OCI-LY3 (cell line): ENCODE measurements around the gene COPS7A.

Source experiments
- H2AFZ ChIP-seq: fragments of 200-600, 300-600 bp; shearing (Covaris generic); 2 replicates; pipeline ENCODE4 v1.6.0; 2014; ENCODE audit warnings: antibody characterized with exemption, low read depth, low read length
- H3K27ac ChIP-seq: fragments of 200-600, 300-600 bp; sonication (generic); 2 replicates; pipeline ENCODE4 v1.5.1; 2014; ENCODE audit warnings: mild to moderate bottlenecking, low read length, moderate library complexity, mixed read lengths
- H3K27me3 ChIP-seq: fragments of 200-600, 300-600 bp; sonication (generic); 2 replicates; pipeline ENCODE4 v1.6.1; 2014; ENCODE audit warnings: low read depth, low read length, mixed read lengths
- H3K36me3 ChIP-seq: fragments of 200-600, 300-600 bp; sonication (generic); replicated peaks from 2 replicates; pipeline ENCODE3; 2014; ENCODE audit warnings: low read depth, low read length, mixed read lengths
- H3K4me1 ChIP-seq: fragments of 300-600, 200-600 bp; sonication (generic); 2 replicates; pipeline ENCODE4 v1.6.1; 2014; ENCODE audit warnings: low read length, mixed read lengths
- H3K4me2 ChIP-seq: fragments of 200-600, 300-600 bp; sonication (generic); 2 replicates; pipeline ENCODE4 v1.6.1; 2014; ENCODE audit warnings: low read length, mixed read lengths
- H3K4me3 ChIP-seq: fragments of 300-600, 200-600 bp; sonication (generic); 2 replicates; pipeline ENCODE4 v1.5.1; 2014; ENCODE audit warnings: antibody characterized with exemption, mild to moderate bottlenecking, low read length, moderate library complexity
- H3K79me2 ChIP-seq: fragments of 300-600, 200-600 bp; shearing (Covaris generic); 2 replicates; pipeline ENCODE4 v1.6.1; 2014; ENCODE audit warnings: mild to moderate bottlenecking, low read length, mixed read lengths
- H3K9ac ChIP-seq: fragments of 300-600, 200-600 bp; shearing (Covaris generic); 2 replicates; pipeline ENCODE4 v1.6.0; 2014; ENCODE audit warnings: mild to moderate bottlenecking, low read length, moderate library complexity
- H3K9me3 ChIP-seq: fragments of 200-600, 300-600 bp; shearing (Covaris generic); 2 replicates; pipeline ENCODE4 v1.6.1; 2014; ENCODE audit warnings: low read length, mixed read lengths; ENCODE audit not compliant: insufficient read depth
- H4K20me1 ChIP-seq: fragments of 200-600, 300-600 bp; sonication (generic); 2 replicates; pipeline ENCODE4 v1.6.1; 2016; ENCODE audit warnings: low read length, mixed read lengths; ENCODE audit not compliant: insufficient read depth
- CTCF ChIP-seq: fragments of 200-600, 300-600 bp; sonication (generic); IDR thresholded peaks from 2 replicates; pipeline ENCODE4 v1.5.1; 2014; ENCODE audit warnings: antibody characterized with exemption, low read length, low read depth
- EZH2phosphoT487 ChIP-seq: fragments of 200-600 bp; shearing (Covaris generic); IDR thresholded peaks from 2 replicates; pipeline ENCODE4 v1.6.1; 2018; ENCODE audit warnings: antibody characterized with exemption, mixed run types, low read depth

COPS7A gene

GRCh38 chr12:6693832-6694355 is 30.0 kb upstream of the COPS7A start:
- Histone ChIP-seq H3K27me3 (no peaks in the 10 kb centered on the region), H3K4me3 (no peak overlapping the region), H3K9me3 (no peaks in the 10 kb centered on the region), H4K20me1 (no peaks in the 10 kb centered on the region), H3K79me2 (peaks cover 11% of the 10 kb centered on the region), H3K4me2 (no peak overlapping the region), H3K27ac (no peak overlapping the region), H3K4me1 (peaks cover 30% of the 10 kb centered on the region), H3K36me3 (no peaks in the 10 kb centered on the region), H2AFZ (no peak overlapping the region), H3K9ac (no peak overlapping the region)
- no peak for TF ChIP-seq CTCF
- no peak for TF ChIP-seq EZH2phosphoT487

GRCh38 chr12:6694701-6695100 is 29.1 kb upstream of the COPS7A start:
- Histone ChIP-seq H2AFZ (no peak overlapping the region), H3K4me1 (peaks cover 30% of the 10 kb centered on the region), H4K20me1 (no peaks in the 10 kb centered on the region), H3K27me3 (no peaks in the 10 kb centered on the region), H3K4me3 (no peak overlapping the region), H3K79me2 (peaks cover 8% of the 10 kb centered on the region), H3K36me3 (no peaks in the 10 kb centered on the region), H3K9ac (no peak overlapping the region), H3K27ac (no peak overlapping the region), H3K9me3 (no peaks in the 10 kb centered on the region), H3K4me2 (no peak overlapping the region)
- TF ChIP-seq CTCF: no peak
- no peak for TF ChIP-seq EZH2phosphoT487

- Histone ChIP-seq H3K4me1 (peaks cover 25% of the 10 kb centered on the region), H3K9ac (no peak overlapping the region)
Measured at GRCh38 chr12:6695313-6696045, 28.4 kb upstream of the COPS7A start.

More at GRCh38 chr12:6695313-6696045, 28.4 kb upstream of the COPS7A start:
- Histone ChIP-seq H3K27me3 (no peaks in the 10 kb centered on the region), H3K4me2 (no peak overlapping the region), H3K79me2 (no peaks in the 10 kb centered on the region), H4K20me1 (no peaks in the 10 kb centered on the region), H2AFZ (no peak overlapping the region), H3K9me3 (no peaks in the 10 kb centered on the region), H3K4me3 (no peak overlapping the region), H3K27ac (no peak overlapping the region), H3K36me3 (no peaks in the 10 kb centered on the region)
- TF ChIP-seq CTCF (no peak), EZH2phosphoT487 (no peak)
